CD4-positive, alpha-beta T cell treated with Interleukin-10 for 1 hour (primary cell): ENCODE results near the gene GLIS1.
"Not testable (repeated sequence)": the region's sequence is repeated elsewhere in the genome, so short reads cannot be mapped to it uniquely, and the experiment has no call there.

Experiments used
- DNase-seq: peaks from one replicate; pipeline ENCODE4 v3.0.0-alpha.2; 2020

GLIS1 gene

GRCh38 chr1:53573931-53574330 is 165.0 kb downstream of the GLIS1 start:
- no peak for DNase-seq

- no peak for DNase-seq
These were observed 165.4 kb downstream of the GLIS1 start for GRCh38 chr1:53573522-53573921.

- DNase-seq = no peak
These were observed 166.2 kb downstream of the GLIS1 start for GRCh38 chr1:53572815-53573173.

GRCh38 chr1:53572065-53572814 is 166.7 kb downstream of the GLIS1 start:
- DNase-seq = no peak

- no peak for DNase-seq
These were observed 170.4 kb downstream of the GLIS1 start for GRCh38 chr1:53568540-53568939.

- no peak for DNase-seq
These were observed 171.1 kb downstream of the GLIS1 start for GRCh38 chr1:53567851-53568250.

- no peak for DNase-seq
These were observed 171.5 kb downstream of the GLIS1 start for GRCh38 chr1:53567450-53567849.

GRCh38 chr1:53563611-53564010 is 175.4 kb downstream of the GLIS1 start:
- no peak for DNase-seq

GRCh38 chr1:53562981-53563379 is 176.0 kb downstream of the GLIS1 start:
- DNase-seq = no peak

- DNase-seq = peak; percentile 7
These were observed 176.5 kb downstream of the GLIS1 start for GRCh38 chr1:53562291-53562980.

- DNase-seq = no peak
These were observed 177.4 kb downstream of the GLIS1 start for GRCh38 chr1:53561503-53562105.

- no peak for DNase-seq
These were observed 178.1 kb downstream of the GLIS1 start for GRCh38 chr1:53560581-53561502.

- DNase-seq = no peak
These were observed 178.9 kb downstream of the GLIS1 start for GRCh38 chr1:53559854-53560580.

GRCh38 chr1:53559391-53559815 is 179.6 kb downstream of the GLIS1 start:
- DNase-seq = no peak

- DNase-seq = no peak
These were observed 180.1 kb downstream of the GLIS1 start for GRCh38 chr1:53558739-53559315.

GRCh38 chr1:53557830-53558738 is 180.9 kb downstream of the GLIS1 start:
- no peak for DNase-seq

GRCh38 chr1:53557369-53557768 is 181.6 kb downstream of the GLIS1 start:
- no peak for DNase-seq

- no peak for DNase-seq
These were observed 182.2 kb downstream of the GLIS1 start for GRCh38 chr1:53556657-53557227.

GRCh38 chr1:53555620-53556326 is 183.2 kb downstream of the GLIS1 start:
- not testable (repeated sequence) for DNase-seq
